K562 (cell line): Measurements from ENCODE around the gene ATP13A4.

ENCODE experiments used
- CBFB ChIP-seq: sonication (generic); formaldehyde crosslinking; IDR thresholded peaks from 2 replicates; pipeline ENCODE4 v1.4.0; 2020; ENCODE audit warnings: mild to moderate bottlenecking, missing genetic modification reagents
- CTCF ChIP-seq, 3 experiments: IDR thresholded peaks in 2 of 3; conservative IDR thresholded peaks in 1 of 3; 2 replicates each; pipeline ENCODE4 v1.5.1; 2011 to 2012; ENCODE audit warnings: low read length in 3 of 3, mild to moderate bottlenecking in 3 of 3, control low read depth in 2 of 3, improper control_type of control experiment in 1 of 3, inconsistent platforms in 1 of 3, low read depth in 1 of 3, mixed read lengths in 1 of 3, moderate library complexity in 1 of 3; ENCODE audit not compliant: insufficient read depth in 2 of 3
- EZH2 ChIP-seq: IDR thresholded peaks from 2 replicates; pipeline ENCODE4 v1.6.1; 2012; ENCODE audit warnings: low read depth, mild to moderate bottlenecking, inconsistent platforms, low read length, borderline replicate concordance
- L3MBTL2 ChIP-seq: fragments of 450-650 bp; IDR thresholded peaks from 2 replicates; pipeline ENCODE4 v1.6.1; 2016; ENCODE audit warnings: mild to moderate bottlenecking, moderate library complexity
- POLR2B ChIP-seq: fragments of 450-650 bp; IDR thresholded peaks from 2 replicates; pipeline ENCODE4 v1.6.1; 2018; ENCODE audit warnings: low read depth; ENCODE audit not compliant: partially characterized antibody
- TAF1 ChIP-seq: IDR thresholded peaks from 2 replicates; pipeline ENCODE4 v1.6.1; 2011; ENCODE audit warnings: mild to moderate bottlenecking, low read length, moderate library complexity; ENCODE audit not compliant: insufficient read depth, control insufficient read depth, severe bottlenecking; ENCODE audit errors: extremely low read depth

- no peak for TF ChIP-seq L3MBTL2
- no peak for TF ChIP-seq CTCF (IDR thresholded peaks at IDR 0.05 in 2 of 3, conservative IDR thresholded peaks at IDR 0.05 in 1 of 3; ENCODE audit: insufficient read depth in 2 of 3, low read depth in 1 of 3, low read length in 3 of 3)
- no peak for TF ChIP-seq CBFB (CRISPR knock-in tag)
- no peak for TF ChIP-seq EZH2
- no peak for TF ChIP-seq POLR2B
- TF ChIP-seq TAF1, result no peak
Measured at GRCh38 chr3:193522473-193522872, 32.2 kb downstream of the ATP13A4 start.
